SK-N-SH treated with all-trans-retinoic acid at 6 μM for 48 hours (cell line): Measurements from ENCODE around the gene FAM90A26.
"Not testable (repeated sequence)": the region's sequence is repeated elsewhere in the genome, so short reads cannot be mapped to it uniquely, and the experiment has no call there.

ENCODE experiments used
- ARNTL ChIP-seq: fragments of 450-650 bp; formaldehyde crosslinking; IDR thresholded peaks from 2 replicates; pipeline ENCODE4 v1.5.0; 2020; ENCODE audit warnings: low read depth, mild to moderate bottlenecking, moderate library complexity, borderline replicate concordance
- PATZ1 ChIP-seq: fragments of 250-450 bp; sonication (Bioruptor Pico); IDR thresholded peaks from 2 replicates; pipeline ENCODE4 v1.8.0; 2020; ENCODE audit warnings: mild to moderate bottlenecking, moderate library complexity, borderline replicate concordance
- POU6F1 ChIP-seq: fragments of 250-450 bp; sonication (Bioruptor Pico); IDR thresholded peaks from 2 replicates; pipeline ENCODE4 v1.8.0; 2021; ENCODE audit warnings: low read depth, mild to moderate bottlenecking, moderate library complexity, borderline replicate concordance
- RARB ChIP-seq: fragments of 250-450 bp; sonication (Bioruptor Pico); IDR thresholded peaks from 2 replicates; pipeline ENCODE4 v1.8.0; 2021; ENCODE audit warnings: mild to moderate bottlenecking, moderate library complexity
- TCF4 ChIP-seq: fragments of 250-450 bp; sonication (Bioruptor Pico); IDR thresholded peaks from 2 replicates; pipeline ENCODE4 v1.8.0; 2021; ENCODE audit warnings: mild to moderate bottlenecking, moderate library complexity, borderline replicate concordance
- ZFP3 ChIP-seq: fragments of 250-450 bp; sonication (Bioruptor Pico); IDR thresholded peaks from 2 replicates; pipeline ENCODE4 v1.5.0; 2020; ENCODE audit warnings: mild to moderate bottlenecking, moderate library complexity

GRCh38 chr4:9169791-9170459 lies at the start of gene FAM90A26:
- not testable (repeated sequence) for TF ChIP-seq TCF4 (CRISPR knock-in tag); ARNTL (CRISPR knock-in tag); PATZ1 (CRISPR knock-in tag); POU6F1; RARB (CRISPR knock-in tag); ZFP3 (CRISPR knock-in tag)
